Ovary (tissue), 3 donors: Measurements from ENCODE around the gene CLIC3.

Experiments
- CTCF ChIP-seq, 3 donors: fragments of 450-650 bp in 2 of 3; fragments of 200-600 bp in 1 of 3; IDR thresholded peaks; one replicate each; pipeline versions ENCODE4 v1.5.1 to v1.8.0; 2016 to 2022; ENCODE audit warnings: antibody characterized with exemption in 3 of 3, mild to moderate bottlenecking in 1 of 3
- EP300 ChIP-seq: sonication (generic); formaldehyde crosslinking; IDR thresholded peaks from one replicate; pipeline ENCODE4 v1.6.1; 2017; ENCODE audit warnings: antibody characterized with exemption
- POLR2A ChIP-seq: fragments of 450-650 bp; IDR thresholded peaks from one replicate; pipeline ENCODE4 v1.6.1; 2017; ENCODE audit warnings: antibody characterized with exemption, mild to moderate bottlenecking, moderate library complexity
- donor health status: DM: no; HTN: no; CAD: no.

DNA sequence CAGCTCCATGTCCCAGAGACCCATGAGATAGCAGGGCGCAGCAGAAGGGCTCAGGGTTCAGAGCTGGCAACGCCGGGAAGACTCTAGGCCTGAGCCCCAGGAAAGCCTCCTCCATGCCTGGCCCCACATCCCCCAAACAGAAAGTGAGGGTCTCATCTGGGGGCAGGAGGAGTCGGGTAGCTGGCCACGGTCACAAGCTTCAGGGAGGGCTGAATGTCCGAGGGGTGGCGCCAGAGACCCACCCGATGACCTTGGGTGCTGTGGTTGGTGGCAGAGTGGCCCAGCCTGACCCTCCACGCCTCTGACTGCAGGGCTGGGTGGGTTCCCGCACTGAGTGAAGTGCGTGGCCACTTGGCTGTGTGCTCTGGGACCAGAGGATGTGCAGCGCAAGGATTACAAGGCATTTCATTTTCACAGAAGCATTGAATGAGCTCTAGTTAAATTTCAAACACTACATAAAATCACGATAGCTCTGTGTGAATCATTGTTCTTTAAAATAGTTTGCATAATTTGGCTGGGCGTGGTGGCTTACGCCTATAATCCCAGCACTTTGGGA lies 48.3 kb downstream of the CLIC3 start:
- no peak for TF ChIP-seq CTCF (IDR thresholded peaks at IDR 0.05)
- TF ChIP-seq POLR2A, result no peak
- no peak for TF ChIP-seq EP300
